Bronchial epithelial cell (primary cell): ENCODE measurements around the gene MTHFSD. TPM values are rescaled to one million over a fixed set of nuclear protein-coding genes. Genes with fewer than 3 reads are reported as not detected.

Source experiments
- DNase-seq: peaks from one replicate; pipeline ENCODE4 v3.0.0-alpha.2; 2010; ENCODE audit warnings: low read depth
- FAIRE-seq: peaks from 2 replicates; lab custom pipeline; 2011; peaks lifted over from hg19 to GRCh38; lab: Jason Lieb, UNC
- H3K27me3 ChIP-seq: 2 replicates; pipeline ENCODE4 v1.5.1; 2011; ENCODE audit warnings: low read length; ENCODE audit not compliant: control insufficient read depth, insufficient read depth
- H3K36me3 ChIP-seq: 2 replicates; pipeline ENCODE4 v1.5.1; 2011; ENCODE audit warnings: low read length; ENCODE audit not compliant: control insufficient read depth, insufficient read depth
- H3K4me3 ChIP-seq: 2 replicates; pipeline ENCODE4 v1.5.1; 2011; ENCODE audit warnings: mild to moderate bottlenecking, low read depth, low read length, control low read depth
- total RNA-seq: library from RNA; depleted of rRNA; stranded (reverse); fragments of >200 nt; gene quantifications from 2 replicates; pipeline ENCODE4 v1.2.1, GENCODE V29; 2014
- TF ChIP-seq, protein P1 (sequence below): IDR thresholded peaks from 2 replicates; pipeline ENCODE4 v1.5.1; 2011; ENCODE audit warnings: mild to moderate bottlenecking, moderate library complexity, low read length, control low read depth, inconsistent platforms; ENCODE audit not compliant: insufficient read depth, severe bottlenecking

The MTHFSD gene
- total RNA-seq, 1 donor from 2014 or later, result 13.2 TPM

DNA sequence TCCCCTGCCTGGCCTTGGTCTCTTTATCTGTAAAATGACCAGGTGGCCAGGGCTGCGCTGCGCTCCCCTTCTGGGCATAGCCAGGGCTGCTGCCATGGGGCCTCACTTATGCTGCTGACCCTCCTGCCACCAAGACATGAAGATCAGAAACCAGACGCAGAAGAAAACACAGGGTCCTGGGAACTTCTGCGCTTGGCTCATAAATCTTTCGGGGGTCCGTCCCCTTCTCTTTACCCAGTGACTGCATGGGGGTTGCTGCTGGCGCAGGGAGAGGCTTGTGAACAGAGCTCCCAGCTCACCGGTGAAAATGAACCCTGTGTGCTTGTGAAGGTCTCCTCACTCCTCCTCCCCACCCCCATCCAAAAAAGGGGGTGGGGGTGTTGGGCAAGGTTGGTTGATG is 17.6 kb upstream of the MTHFSD start:
- FAIRE-seq, result no peak
- TF ChIP-seq, protein P1, sequence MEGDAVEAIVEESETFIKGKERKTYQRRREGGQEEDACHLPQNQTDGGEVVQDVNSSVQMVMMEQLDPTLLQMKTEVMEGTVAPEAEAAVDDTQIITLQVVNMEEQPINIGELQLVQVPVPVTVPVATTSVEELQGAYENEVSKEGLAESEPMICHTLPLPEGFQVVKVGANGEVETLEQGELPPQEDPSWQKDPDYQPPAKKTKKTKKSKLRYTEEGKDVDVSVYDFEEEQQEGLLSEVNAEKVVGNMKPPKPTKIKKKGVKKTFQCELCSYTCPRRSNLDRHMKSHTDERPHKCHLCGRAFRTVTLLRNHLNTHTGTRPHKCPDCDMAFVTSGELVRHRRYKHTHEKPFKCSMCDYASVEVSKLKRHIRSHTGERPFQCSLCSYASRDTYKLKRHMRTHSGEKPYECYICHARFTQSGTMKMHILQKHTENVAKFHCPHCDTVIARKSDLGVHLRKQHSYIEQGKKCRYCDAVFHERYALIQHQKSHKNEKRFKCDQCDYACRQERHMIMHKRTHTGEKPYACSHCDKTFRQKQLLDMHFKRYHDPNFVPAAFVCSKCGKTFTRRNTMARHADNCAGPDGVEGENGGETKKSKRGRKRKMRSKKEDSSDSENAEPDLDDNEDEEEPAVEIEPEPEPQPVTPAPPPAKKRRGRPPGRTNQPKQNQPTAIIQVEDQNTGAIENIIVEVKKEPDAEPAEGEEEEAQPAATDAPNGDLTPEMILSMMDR, result no peak
- peaks cover 17% of the 10 kb centered on the region for H3K27me3 ChIP-seq

DNA sequence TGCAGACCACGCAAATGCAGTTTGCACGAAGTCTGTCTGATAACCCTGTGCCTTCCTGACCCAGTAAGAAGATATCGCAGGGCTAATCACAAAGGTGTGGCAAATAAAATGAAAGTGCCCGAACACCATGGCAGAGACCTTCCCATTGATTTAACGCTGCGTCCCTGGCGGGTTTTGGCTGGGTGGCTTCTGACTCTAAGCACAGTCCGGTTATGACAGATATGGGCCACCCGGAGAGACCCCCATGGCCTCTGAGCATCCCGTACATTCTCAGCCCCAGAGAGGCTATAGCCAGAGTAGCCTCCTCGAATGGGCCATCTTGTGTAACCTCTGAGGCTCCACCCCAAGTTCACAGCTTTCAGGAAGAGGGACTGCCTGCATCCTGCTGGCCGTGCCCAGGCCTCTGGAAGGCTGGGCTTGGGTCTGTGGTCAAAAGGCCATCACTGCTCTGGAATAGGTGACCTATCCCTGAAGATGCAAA is 17.0 kb upstream of the MTHFSD start:
- Histone ChIP-seq H3K27me3 (peaks cover 20% of the 10 kb centered on the region), H3K4me3 (no peak overlapping the region), H3K36me3 (no peaks in the 10 kb centered on the region)
- DNase-seq, result no peak
- TF ChIP-seq, protein P1, result no peak
- no peak for FAIRE-seq

More for the DNA sequence above, 17.6 kb upstream of the MTHFSD start:
- DNase-seq, result no peak
- H3K36me3 ChIP-seq, result no peaks in the 10 kb centered on the region
- no peak overlapping the region for H3K4me3 ChIP-seq

DNA sequence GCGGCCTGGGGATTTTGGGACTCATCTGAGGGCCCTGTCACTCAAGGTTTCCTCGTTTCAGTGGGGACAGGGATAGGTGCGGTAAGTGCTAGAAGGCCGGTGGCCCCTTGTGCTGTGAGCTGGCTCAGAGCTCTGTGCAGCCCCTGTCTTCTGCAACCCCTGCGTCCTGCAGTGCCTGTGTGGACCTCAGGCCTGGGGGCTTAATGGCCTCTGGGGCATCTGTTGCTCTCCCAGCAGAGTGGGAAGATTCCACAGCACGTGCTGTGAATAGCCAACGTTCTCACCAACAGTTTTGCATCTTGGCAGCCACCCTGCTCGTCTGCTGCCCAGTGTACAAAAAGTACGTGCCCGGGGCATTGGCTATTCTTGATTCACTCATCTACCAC is 16.5 kb upstream of the MTHFSD start:
- H3K36me3 ChIP-seq, result no peaks in the 10 kb centered on the region
- FAIRE-seq (no peak), DNase-seq (no peak)
- H3K4me3 ChIP-seq, result no peak overlapping the region
- TF ChIP-seq, protein P1, result no peak
- peaks cover 20% of the 10 kb centered on the region for H3K27me3 ChIP-seq

DNA sequence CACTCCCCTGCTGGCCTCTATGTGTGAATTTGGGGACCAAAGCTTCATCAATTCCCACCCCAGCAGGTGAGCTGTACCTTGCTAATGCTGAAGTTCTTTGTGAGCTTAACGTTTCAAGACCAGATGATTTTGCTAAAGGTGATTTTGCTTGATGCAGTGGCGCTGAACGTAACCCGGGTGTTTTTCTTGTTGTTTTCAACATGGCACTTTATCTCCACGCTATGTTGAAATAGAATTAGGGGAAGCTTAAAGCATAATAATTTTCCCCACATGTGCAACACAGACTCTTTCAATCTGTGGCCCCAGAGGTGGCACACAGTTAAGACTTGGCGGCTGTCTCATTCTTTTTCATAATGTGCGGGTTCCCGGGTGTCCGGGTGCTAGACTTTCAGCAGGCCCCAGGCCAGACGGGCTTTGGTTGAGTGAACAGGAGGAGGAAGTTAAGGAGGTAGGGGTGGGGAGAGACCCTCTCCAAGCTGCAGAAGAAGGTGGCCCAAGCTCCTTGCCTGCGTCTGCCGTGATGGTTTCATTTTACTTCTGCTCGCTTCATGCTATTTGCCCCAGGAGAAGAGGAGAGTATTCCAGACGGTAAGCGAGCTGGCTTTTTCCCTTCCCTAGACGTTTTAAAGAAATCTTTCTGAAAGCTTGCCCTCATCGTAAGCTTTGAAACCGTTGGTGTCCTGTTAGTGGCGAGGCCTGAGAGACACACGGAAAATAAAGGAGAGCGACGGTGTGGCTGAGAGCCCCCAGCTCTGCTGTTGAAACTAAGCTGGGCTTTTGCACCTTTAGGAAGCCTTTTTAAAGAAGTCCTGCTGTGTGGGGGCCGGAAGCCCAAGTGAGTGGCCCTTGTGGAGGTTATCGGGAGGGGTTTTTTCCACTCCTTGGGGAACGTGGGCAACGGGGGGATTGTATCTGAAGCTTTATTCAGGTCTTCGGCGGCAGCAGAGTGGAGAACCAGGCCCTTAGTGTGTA is 15.8 kb upstream of the MTHFSD start:
- DNase-seq, result no peak
- H3K36me3 ChIP-seq, result no peaks in the 10 kb centered on the region
- peaks cover 23% of the 10 kb centered on the region for H3K27me3 ChIP-seq
- peak; percentile 23 for FAIRE-seq
- TF ChIP-seq, protein P1, result no peak
- no peak overlapping the region for H3K4me3 ChIP-seq

DNA sequence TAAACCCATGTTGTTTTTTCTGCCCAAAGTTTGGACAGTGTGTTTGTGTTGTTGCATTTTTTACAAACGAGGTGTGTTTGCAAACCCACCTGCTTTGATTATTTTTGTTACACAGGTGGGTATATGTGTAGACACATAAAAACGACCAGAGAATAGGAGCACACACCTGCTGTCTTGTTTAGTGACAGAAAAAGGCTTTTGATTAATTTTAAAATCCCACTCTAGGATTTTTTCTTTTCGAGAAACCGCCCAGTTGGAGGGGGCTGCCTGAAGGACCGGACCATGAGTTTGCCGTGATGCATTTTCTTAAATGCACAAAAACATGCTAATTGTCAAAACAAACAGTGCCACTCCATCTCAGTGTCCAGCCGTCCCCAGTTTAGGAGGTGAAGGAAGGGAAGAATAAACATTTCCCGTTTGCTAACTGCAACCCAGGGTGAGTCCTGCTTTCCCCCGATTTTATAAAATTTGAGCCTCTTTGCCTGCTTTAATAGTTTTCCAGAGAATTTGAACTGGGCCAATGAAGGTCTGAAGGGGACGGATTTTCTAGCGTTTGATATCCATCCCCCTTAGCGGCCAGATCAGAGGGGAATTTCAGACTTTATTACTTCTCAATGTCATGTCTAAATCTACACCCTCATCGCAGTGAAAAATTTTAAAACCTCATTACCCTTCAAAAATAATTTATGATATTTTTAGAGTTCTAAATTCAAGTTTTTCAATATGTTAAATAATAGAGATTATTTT is 14.8 kb upstream of the MTHFSD start:
- peaks cover 32% of the 10 kb centered on the region for H3K27me3 ChIP-seq
- FAIRE-seq (no peak), DNase-seq (no peak)
- TF ChIP-seq, protein P1, result no peak
- no peaks in the 10 kb centered on the region for H3K36me3 ChIP-seq
- no peak overlapping the region for H3K4me3 ChIP-seq
